Activated naive CD4-positive, alpha-beta T cell treated with anti-CD3 and anti-CD28 coated beads, Interleukin-2, amount 50 U/mL, for 72 hours (primary cell): Measurements from ENCODE around the gene TNNI3. TPM values are rescaled to one million over a fixed set of nuclear protein-coding genes. Genes with fewer than 3 reads are reported as not detected.
A peak's percentile ranks its signal among the peaks of the same experiment; 100 is the strongest.
"Not testable (repeated sequence)": the region's sequence is repeated elsewhere in the genome, so short reads cannot be mapped to it uniquely, and the experiment has no call there.

ENCODE experiments used
- ATAC-seq, 2 donors: fragments of 150-1000 bp; cut with Tn5 transposase; 2 replicates each; pipeline ENCODE4 v1.10.0; 2021; ENCODE audit warnings: mild to moderate bottlenecking in 2 of 2, moderate library complexity in 2 of 2
- DNase-seq, 2 donors: peaks; one replicate each; pipeline ENCODE4 v3.0.0; 2021 to 2022; ENCODE audit warnings: low spot score in 2 of 2
- H3K27ac Mint-ChIP-seq, 2 donors: one replicate each; pipeline ENCODE4 v1.8.0; 2022; ENCODE audit warnings: mild to moderate bottlenecking in 2 of 2, mixed read lengths in 2 of 2
- H3K36me3 Mint-ChIP-seq, 2 donors: one replicate each; pipeline ENCODE4 v1.8.0; 2022; ENCODE audit warnings: mixed read lengths in 2 of 2
- H3K9me3 Mint-ChIP-seq, 2 donors: one replicate each; pipeline ENCODE4 v1.8.0; 2022; ENCODE audit warnings: mixed read lengths in 2 of 2
- total RNA-seq, 2 donors: library from RNA; stranded (reverse); gene quantifications; one replicate each; pipeline ENCODE4 v1.2.3, GENCODE V29; 2022

The TNNI3 gene
- total RNA-seq, 2 donors from 2014 or later: not detected

DNA sequence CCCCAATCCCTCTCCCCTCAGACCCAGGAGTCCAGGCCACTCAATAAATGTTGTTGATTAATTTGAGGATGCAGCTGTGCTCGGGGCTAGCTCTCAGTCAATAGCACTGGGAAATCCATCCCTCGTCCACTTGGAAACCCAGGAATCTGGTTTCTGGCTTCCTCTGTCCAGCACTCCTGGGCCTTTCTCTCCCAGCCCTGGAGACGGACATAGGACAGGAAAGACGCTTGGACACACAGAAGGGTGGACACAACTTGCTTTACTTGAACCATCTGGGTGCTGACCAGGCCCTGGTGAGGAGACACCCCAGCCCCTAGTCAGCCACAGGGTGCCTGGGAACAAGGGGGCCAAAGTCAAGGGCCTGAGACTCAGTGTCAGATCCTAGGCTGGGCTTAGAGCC, 891 bp upstream of the TNNI3 start:
- ATAC-seq (no peak), DNase-seq (no peak)
- H3K36me3 Mint-ChIP-seq: peaks cover 0 to 16% of the 10 kb centered on the region in 2 donors
- peaks cover 5% of the 10 kb centered on the region in 2 donors for H3K9me3 Mint-ChIP-seq
- no peak overlapping the region for H3K27ac Mint-ChIP-seq

DNA sequence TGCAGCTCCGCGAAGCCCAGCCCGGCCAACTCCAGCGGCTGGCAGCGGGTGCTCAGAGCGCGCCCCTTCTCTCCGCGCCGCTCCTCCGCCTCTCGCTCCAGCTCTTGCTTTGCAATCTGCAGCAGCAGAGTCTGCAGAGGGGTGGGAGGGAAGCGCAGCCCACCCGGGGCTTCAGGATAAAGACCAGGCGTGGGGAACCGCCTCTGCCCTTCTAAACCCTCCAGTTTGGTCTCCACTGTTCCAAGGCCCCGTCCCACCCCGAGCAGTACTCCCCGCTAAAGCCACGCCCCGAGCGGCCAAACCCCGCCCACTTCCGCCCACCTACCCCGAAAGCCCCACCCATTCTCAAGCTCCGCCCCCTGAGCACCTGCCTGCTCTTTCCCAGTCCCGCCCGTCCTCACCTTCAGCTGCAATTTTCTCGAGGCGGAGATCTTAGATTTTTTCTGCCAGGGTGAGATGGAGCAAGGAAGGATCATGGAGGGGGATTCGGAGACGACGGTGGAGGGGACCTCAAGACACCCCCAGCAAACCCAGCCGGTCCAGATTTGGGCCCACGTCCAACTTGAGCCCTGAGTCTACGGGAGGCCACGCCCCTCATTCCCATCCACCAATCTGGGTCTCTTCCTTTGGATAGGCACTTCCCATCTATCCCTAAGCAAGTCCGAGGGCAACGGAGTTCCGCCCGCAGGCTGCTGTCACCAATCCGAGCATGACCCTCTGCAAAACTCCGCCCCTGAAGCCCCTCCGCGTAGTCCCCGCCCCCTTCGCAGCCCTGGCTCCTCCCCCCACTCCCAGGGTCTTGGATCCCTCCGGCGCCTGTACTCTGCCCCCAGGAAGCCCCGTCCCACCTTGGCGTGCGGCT, 1.1 kb downstream of the TNNI3 start:
- ATAC-seq (no peak), DNase-seq (peak in 1 of 2 donors; percentile 54)
- H3K36me3 Mint-ChIP-seq: peaks cover 0 to 25% of the 10 kb centered on the region in 2 donors
- no peak overlapping the region for H3K27ac Mint-ChIP-seq
- H3K9me3 Mint-ChIP-seq: peaks cover 16 to 19% of the 10 kb centered on the region in 2 donors

DNA sequence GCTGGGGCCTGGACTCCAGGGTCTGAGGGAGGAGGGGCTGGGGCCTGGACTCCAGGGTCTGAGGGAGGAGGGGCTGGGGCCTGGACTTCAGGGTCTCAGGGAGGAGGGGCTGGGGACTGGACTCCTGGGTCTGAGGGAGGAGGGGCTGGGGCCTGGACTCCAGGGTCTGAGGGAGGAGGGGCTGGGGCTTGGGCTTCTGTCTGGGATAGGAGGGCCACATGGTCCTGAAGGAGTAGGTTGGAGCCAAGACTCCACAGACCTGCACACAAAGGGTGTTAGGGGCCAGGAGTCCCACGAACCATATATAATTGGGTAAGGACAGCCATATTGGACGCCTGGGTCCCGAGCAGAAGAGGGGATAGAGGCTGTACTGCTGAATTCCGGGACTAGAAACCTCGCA, 1.7 kb downstream of the TNNI3 start:
- peaks cover 18 to 21% of the 10 kb centered on the region in 2 donors for H3K9me3 Mint-ChIP-seq

DNA sequence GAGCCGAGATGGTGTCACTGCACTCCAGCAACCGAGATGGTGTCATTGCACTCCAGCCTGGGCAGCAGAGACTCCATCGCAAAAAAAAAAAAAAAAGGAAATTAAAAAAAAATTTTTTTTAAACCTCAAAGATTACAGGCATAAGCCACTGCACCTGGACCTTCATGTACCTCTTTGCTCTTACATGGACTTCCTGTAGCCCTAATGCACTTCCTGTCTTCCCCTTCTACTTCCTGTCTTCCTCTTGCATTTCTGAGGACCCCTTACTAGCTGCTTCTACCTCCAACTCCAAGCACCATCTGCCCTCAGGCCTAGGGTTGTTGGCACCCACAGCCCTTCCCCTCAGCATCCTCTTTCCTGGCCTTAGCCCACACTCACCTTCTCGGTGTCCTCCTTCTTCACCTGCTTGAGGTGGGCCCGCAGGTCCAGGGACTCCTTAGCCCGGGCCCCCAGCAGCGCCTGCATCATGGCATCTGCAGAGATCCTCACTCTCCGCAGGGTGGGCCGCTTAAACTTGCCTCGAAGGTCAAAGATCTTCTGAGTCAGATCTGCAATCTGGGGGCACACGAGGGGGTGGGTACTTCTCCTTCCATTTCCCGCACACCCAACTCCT, 3.8 kb downstream of the TNNI3 start:
- DNase-seq: no peak
- Mint-ChIP-seq H3K9me3 (peaks cover 18 to 21% of the 10 kb centered on the region in 2 donors), H3K36me3 (peaks cover 0 to 26% of the 10 kb centered on the region in 2 donors), H3K27ac (peak overlapping the region; percentile 25 to 31)
- no peak for ATAC-seq

More for the DNA sequence above, 1.7 kb downstream of the TNNI3 start:
- H3K36me3 Mint-ChIP-seq: peaks cover 0 to 26% of the 10 kb centered on the region in 2 donors
- ATAC-seq, H3K27ac Mint-ChIP-seq, DNase-seq: not testable (repeated sequence)

GRCh38 chr19:55152017-55152416, 5.5 kb downstream of the TNNI3 start:
- H3K9me3 Mint-ChIP-seq: peaks cover 18 to 21% of the 10 kb centered on the region in 2 donors
- DNase-seq (no peak), ATAC-seq (no peak)
- H3K27ac Mint-ChIP-seq: peak overlapping the region; percentile 1 to 61
- peaks cover 0 to 26% of the 10 kb centered on the region in 2 donors for H3K36me3 Mint-ChIP-seq

- DNase-seq: no peak
- Mint-ChIP-seq H3K9me3 (peaks cover 18 to 19% of the 10 kb centered on the region in 2 donors), H3K36me3 (peaks cover 0 to 17% of the 10 kb centered on the region in 2 donors), H3K27ac (no peak within 1 kb of the TSS)
- no peak for ATAC-seq
Observed at GRCh38 chr19:55149078-55150003, 8.2 kb downstream of the TNNI3 start, which contains the start of gene TNNT1. Gene TNNT1 (minus strand): TSS chr19:55149206. CDS start chr19:55147157, 2,049 bp downstream.

GRCh38 chr19:55147545-55148251, 9.8 kb downstream of the TNNI3 start:
- H3K27ac Mint-ChIP-seq: no peak overlapping the region
- ATAC-seq (no peak), DNase-seq (no peak)
- peaks cover 0 to 10% of the 10 kb centered on the region in 2 donors for H3K36me3 Mint-ChIP-seq
- peaks cover 12 to 13% of the 10 kb centered on the region in 2 donors for H3K9me3 Mint-ChIP-seq

- peak in 1 of 2 donors; percentile 54 for ATAC-seq
- Mint-ChIP-seq H3K9me3 (peaks cover 5 to 6% of the 10 kb centered on the region in 2 donors), H3K36me3 (peaks cover 0 to 4% of the 10 kb centered on the region in 2 donors), H3K27ac (no peak overlapping the region)
- DNase-seq: no peak
Observed at GRCh38 chr19:55146705-55147273, 10.7 kb downstream of the TNNI3 start.

DNA sequence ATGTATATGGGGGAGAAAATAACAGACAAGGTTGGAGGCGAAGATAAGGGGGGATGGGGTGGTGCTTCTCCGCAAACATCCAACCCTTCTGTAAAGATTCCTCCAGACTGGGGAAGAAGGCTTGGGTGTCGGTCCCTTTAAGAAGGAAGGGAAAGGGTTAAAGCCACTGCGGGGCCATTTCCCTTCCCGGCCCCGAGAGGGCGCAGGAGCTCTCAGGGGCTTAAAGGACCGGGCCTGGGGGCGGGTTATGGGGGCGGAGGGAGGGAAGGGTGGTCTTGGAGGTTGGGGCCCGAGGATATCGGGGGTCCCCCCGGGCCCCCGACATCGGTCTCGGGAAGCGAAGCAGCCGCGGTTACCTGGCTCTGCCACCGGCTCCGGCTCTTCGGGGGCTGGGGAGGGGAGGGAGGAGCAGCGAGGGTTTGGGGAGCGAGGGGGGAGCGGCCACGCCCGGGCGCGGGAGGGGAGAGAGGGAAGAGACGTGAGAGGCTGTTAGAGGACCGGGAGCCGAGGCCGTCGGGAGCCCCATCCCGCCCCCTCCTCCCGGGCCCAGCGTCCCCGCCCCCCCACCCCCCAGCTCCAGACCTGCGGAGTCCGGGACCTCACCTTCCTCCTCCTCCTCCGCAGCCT, 11.3 kb downstream of the TNNI3 start:
- no peak overlapping the region for H3K27ac Mint-ChIP-seq
- no peaks in the 10 kb centered on the region for H3K36me3 Mint-ChIP-seq
- ATAC-seq (peak in 1 of 2 donors; percentile 51), DNase-seq (peak in 1 of 2 donors; percentile 41)
- H3K9me3 Mint-ChIP-seq: peaks cover 0 to under 1% of the 10 kb centered on the region in 2 donors

DNA sequence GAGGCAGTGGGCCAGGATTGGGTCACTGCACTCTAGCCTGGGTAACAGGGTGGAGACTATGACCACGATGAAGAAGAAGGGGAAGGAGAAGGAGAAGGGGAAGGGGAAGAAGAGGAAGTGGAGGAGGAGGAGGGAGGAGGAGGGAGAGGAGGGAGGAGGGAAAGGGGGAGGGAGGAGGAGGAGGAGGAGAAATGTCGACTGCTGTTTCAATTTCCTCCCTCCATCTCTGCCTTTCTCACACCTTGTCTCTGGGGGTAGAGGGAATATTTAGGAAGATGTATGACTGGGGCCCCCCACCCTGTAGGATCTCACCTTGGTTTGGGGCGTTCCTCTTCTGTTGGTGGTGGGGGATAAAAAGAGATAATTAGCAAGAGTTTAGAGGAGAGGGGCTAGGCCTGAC, 12.3 kb downstream of the TNNI3 start:
- ATAC-seq: no peak
- Mint-ChIP-seq H3K36me3 (no peaks in the 10 kb centered on the region), H3K27ac (no peak overlapping the region), H3K9me3 (no peaks in the 10 kb centered on the region)
- DNase-seq: no peak

GRCh38 chr19:55141696-55142095, 15.8 kb downstream of the TNNI3 start:
- Mint-ChIP-seq H3K9me3 (no peaks in the 10 kb centered on the region), H3K36me3 (no peaks in the 10 kb centered on the region), H3K27ac (no peak overlapping the region)
- DNase-seq (no peak), ATAC-seq (no peak)

DNA sequence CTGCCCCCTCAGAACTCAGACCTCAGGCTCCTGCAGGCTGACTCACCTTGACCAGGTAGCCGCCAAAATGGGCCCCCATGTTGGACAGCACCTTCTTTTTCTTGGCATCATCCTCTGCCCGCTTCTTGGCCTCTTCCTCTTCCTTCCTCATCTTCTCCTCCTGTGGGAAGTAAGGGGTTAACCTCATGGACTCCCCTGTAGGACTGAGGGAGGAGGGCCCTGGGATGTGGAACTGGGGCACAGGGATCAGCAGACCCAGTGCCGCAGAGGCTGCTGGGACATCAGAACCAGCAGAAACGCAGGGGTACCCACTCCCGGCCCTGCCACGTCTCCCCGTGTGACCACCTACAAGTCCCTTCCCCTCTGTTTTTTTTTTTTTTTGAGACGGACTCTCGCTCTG, 19.6 kb downstream of the TNNI3 start:
- ATAC-seq (no peak), DNase-seq (no peak)
- Mint-ChIP-seq H3K9me3 (no peaks in the 10 kb centered on the region), H3K36me3 (no peaks in the 10 kb centered on the region), H3K27ac (no peak overlapping the region)

GRCh38 chr19:55136399-55137102, 21.0 kb downstream of the TNNI3 start:
- Mint-ChIP-seq H3K36me3 (no peaks in the 10 kb centered on the region), H3K27ac (no peak overlapping the region), H3K9me3 (no peaks in the 10 kb centered on the region)
- ATAC-seq: no peak
- no peak for DNase-seq

GRCh38 chr19:55134736-55135135, 22.8 kb downstream of the TNNI3 start:
- no peak for DNase-seq
- no peaks in the 10 kb centered on the region for H3K9me3 Mint-ChIP-seq
- H3K36me3 Mint-ChIP-seq: no peaks in the 10 kb centered on the region
- no peak overlapping the region for H3K27ac Mint-ChIP-seq
- ATAC-seq: no peak
